Esophagus squamous epithelium (tissue), 4 donors: ENCODE data around the gene CSNK2B.

Source experiments
- POLR2A ChIP-seq, 4 donors: fragments of 450-650 bp; IDR thresholded peaks; one replicate each; pipeline ENCODE4 v1.6.1; 2017; ENCODE audit warnings: antibody characterized with exemption in 4 of 4, mild to moderate bottlenecking in 4 of 4, moderate library complexity in 3 of 4
- TF ChIP-seq, protein P1 (sequence below), 6 experiments: fragments of 450-650 bp in 4 of 6; fragments of 200-600 bp in 2 of 6; sonication (generic) in 2 of 6; IDR thresholded peaks; one replicate each; pipeline ENCODE4 v1.5.1; 2016 to 2019; ENCODE audit warnings: antibody characterized with exemption in 6 of 6, mild to moderate bottlenecking in 4 of 6, moderate library complexity in 4 of 6

DNA sequence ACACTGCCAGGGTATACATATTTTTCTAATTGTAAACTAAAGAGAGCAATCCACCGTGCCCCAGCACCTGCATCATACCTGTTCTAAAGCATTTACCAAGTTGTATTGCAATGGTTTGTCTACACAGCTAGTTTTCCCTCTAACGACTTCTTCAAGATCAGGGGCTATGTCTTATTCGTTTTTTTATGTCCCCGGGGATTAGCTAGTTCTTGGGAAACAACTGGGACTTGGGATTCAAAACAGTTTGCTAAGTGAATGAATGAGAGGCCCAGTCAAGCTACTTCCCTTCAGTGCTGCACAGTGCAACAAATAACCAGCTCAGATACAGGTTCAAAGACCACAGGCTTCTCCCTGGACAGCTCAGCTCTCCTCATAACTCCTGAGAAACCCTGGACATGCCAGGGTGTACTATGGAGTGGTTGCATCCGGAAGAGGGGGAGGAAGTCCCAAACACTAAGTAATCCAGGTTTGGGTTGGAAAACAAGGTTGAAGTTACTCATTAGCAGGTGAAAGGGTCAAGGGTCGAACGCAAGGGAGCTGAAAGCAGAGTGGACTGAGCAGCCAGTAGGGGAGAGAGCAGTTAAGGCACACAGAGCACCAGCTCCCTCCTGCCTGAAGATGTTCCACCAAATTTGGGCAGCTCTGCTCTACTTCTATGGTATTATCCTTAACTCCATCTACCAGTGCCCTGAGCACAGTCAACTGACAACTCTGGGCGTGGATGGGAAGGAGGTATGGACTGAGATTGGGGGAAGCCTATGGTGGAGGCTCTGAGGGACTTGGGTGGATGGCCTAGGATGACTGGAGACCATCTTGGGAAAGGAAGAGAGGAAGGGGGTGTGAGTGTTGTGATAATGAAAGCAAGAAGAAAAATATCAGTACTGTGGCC, 10.3 kb upstream of the CSNK2B start, which contains the start of gene APOM:
- TF ChIP-seq, protein P1, sequence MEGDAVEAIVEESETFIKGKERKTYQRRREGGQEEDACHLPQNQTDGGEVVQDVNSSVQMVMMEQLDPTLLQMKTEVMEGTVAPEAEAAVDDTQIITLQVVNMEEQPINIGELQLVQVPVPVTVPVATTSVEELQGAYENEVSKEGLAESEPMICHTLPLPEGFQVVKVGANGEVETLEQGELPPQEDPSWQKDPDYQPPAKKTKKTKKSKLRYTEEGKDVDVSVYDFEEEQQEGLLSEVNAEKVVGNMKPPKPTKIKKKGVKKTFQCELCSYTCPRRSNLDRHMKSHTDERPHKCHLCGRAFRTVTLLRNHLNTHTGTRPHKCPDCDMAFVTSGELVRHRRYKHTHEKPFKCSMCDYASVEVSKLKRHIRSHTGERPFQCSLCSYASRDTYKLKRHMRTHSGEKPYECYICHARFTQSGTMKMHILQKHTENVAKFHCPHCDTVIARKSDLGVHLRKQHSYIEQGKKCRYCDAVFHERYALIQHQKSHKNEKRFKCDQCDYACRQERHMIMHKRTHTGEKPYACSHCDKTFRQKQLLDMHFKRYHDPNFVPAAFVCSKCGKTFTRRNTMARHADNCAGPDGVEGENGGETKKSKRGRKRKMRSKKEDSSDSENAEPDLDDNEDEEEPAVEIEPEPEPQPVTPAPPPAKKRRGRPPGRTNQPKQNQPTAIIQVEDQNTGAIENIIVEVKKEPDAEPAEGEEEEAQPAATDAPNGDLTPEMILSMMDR (IDR thresholded peaks at IDR 0.05), result no peak
- TF ChIP-seq POLR2A (IDR thresholded peaks at IDR 0.05), result no peak
